ENCODE data around the gene GRM4.

Gene GRM4

GRCh38 chr6:34108176-34108575 lies 37.7 kb downstream of the GRM4 start:
- no peak for DNase-seq
- H3K4me3 ChIP-seq (ENCODE audit: insufficient read depth in 1 of 2, low read depth in 1 of 2, low read length in 2 of 2) = no peak overlapping the region

GRCh38 chr6:34106900-34107299 lies 39.0 kb downstream of the GRM4 start:
- Histone ChIP-seq H2AFZ (ENCODE audit: low read depth, low read length) (no peak overlapping the region), H3K9me3 (ENCODE audit: control insufficient read depth, low read length) (no peaks in the 10 kb centered on the region)
- 70% methylated on average over 5 of the region's 5 CpGs for WGBS

More at GRCh38 chr6:34108176-34108575, 37.7 kb downstream of the GRM4 start:
- no peak overlapping the region for H3K4me2 ChIP-seq (ENCODE audit: low read length, poor library complexity, severe bottlenecking)
- H3K9me3 ChIP-seq (ENCODE audit: control insufficient read depth, low read length) = no peaks in the 10 kb centered on the region
- no peak overlapping the region for H3K14ac ChIP-seq (ENCODE audit: low read length in 2 of 2)
- H3K27ac ChIP-seq (ENCODE audit: low read length, poor library complexity, severe bottlenecking) = no peak overlapping the region
- H2AFZ ChIP-seq (ENCODE audit: low read depth, low read length) = no peak overlapping the region
- 79% methylated on average over 9 of the region's 9 CpGs for WGBS
- H3K4me1 ChIP-seq (ENCODE audit: control insufficient read depth, insufficient read depth, low read depth, low read length) = no peaks in the 10 kb centered on the region
- no peak overlapping the region for H2BK120ac ChIP-seq (ENCODE audit: low read depth, low read length)
- H3K9ac ChIP-seq (ENCODE audit: low read length) = no peak overlapping the region
- H4K8ac ChIP-seq (ENCODE audit: low read length) = no peak overlapping the region
- H3K36me3 ChIP-seq (ENCODE audit: control insufficient read depth in 1 of 2, insufficient read depth in 2 of 2, low read depth in 1 of 2, low read length in 2 of 2) = no peaks in the 10 kb centered on the region
- H2BK15ac ChIP-seq (ENCODE audit: low read depth, poor library complexity, severe bottlenecking) = no peak overlapping the region
- no peaks in the 10 kb centered on the region for H3K79me1 ChIP-seq (replicated peaks; ENCODE audit: low read length, poor library complexity, severe bottlenecking)
- no peak overlapping the region for H2AK5ac ChIP-seq (ENCODE audit: low read length, severe bottlenecking)
- no peak overlapping the region for H3K23ac ChIP-seq (ENCODE audit: low read length in 2 of 2)
- no peak overlapping the region for H3K4ac ChIP-seq (ENCODE audit: low read depth in 1 of 2, low read length in 2 of 2)
- H3K27me3 ChIP-seq (ENCODE audit: control insufficient read depth in 1 of 2, insufficient read depth in 1 of 2, low read length in 2 of 2) = peaks cover 51 to 97% of the 10 kb centered on the region in 2 experiments
- H3K18ac ChIP-seq (ENCODE audit: low read depth in 1 of 2, low read length in 2 of 2) = no peak overlapping the region
- H4K91ac ChIP-seq (ENCODE audit: low read length) = no peak overlapping the region
- H2BK12ac ChIP-seq (ENCODE audit: low read length in 2 of 2) = no peak overlapping the region
- H2BK5ac ChIP-seq (ENCODE audit: low read depth, low read length, poor library complexity, severe bottlenecking) = no peak overlapping the region

DNA sequence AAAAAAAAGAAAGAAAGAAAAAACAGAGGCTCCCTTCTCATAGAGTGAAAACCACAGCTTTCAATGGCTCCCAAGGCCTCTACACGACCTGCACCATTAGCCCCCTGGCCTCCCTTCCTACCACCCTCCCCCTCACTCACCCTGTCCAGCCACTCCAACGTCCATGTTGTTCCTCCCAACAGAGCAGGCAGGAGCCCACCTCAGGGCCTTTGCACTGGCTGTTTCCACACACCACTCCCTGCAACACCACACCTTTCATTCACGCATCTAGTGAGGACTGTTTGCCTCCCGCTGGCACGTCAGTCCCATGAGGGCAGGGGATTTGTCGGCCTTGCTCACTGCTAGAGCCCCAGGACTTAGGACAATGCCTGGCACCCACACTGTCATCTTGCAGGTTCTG lies 39.5 kb downstream of the GRM4 start:
- no peak overlapping the region for H4K8ac ChIP-seq (ENCODE audit: low read length)
- no peak overlapping the region for H3K23ac ChIP-seq (ENCODE audit: low read length in 2 of 2)

More at GRCh38 chr6:34106900-34107299, 39.0 kb downstream of the GRM4 start:
- Histone ChIP-seq H2BK120ac (ENCODE audit: low read depth, low read length) (no peak overlapping the region), H3K27me3 (ENCODE audit: control insufficient read depth in 1 of 2, insufficient read depth in 1 of 2, low read length in 2 of 2) (peaks cover 41 to 97% of the 10 kb centered on the region in 2 experiments), H2BK5ac (ENCODE audit: low read depth, low read length, poor library complexity, severe bottlenecking) (no peak overlapping the region), H3K18ac (ENCODE audit: low read depth in 1 of 2, low read length in 2 of 2) (no peak overlapping the region), H3K23ac (ENCODE audit: low read length in 2 of 2) (no peak overlapping the region), H3K4me2 (ENCODE audit: low read length, poor library complexity, severe bottlenecking) (no peak overlapping the region), H3K14ac (ENCODE audit: low read length in 2 of 2) (no peak overlapping the region), H3K36me3 (ENCODE audit: control insufficient read depth in 1 of 2, insufficient read depth in 2 of 2, low read depth in 1 of 2, low read length in 2 of 2) (no peaks in the 10 kb centered on the region), H3K4me3 (ENCODE audit: insufficient read depth in 1 of 2, low read depth in 1 of 2, low read length in 2 of 2) (no peak overlapping the region), H2AK5ac (ENCODE audit: low read length, severe bottlenecking) (no peak overlapping the region), H3K4ac (ENCODE audit: low read depth in 1 of 2, low read length in 2 of 2) (no peak overlapping the region), H4K8ac (ENCODE audit: low read length) (no peak overlapping the region), H2BK12ac (ENCODE audit: low read length in 2 of 2) (no peak overlapping the region), H3K27ac (ENCODE audit: low read length, poor library complexity, severe bottlenecking) (no peak overlapping the region), H3K9ac (ENCODE audit: low read length) (no peak overlapping the region), H3K79me1 (replicated peaks; ENCODE audit: low read length, poor library complexity, severe bottlenecking) (no peaks in the 10 kb centered on the region), H2BK15ac (ENCODE audit: low read depth, poor library complexity, severe bottlenecking) (no peak overlapping the region), H4K91ac (ENCODE audit: low read length) (no peak overlapping the region), H3K4me1 (ENCODE audit: control insufficient read depth, insufficient read depth, low read depth, low read length) (no peaks in the 10 kb centered on the region)
- no peak for DNase-seq

DNA sequence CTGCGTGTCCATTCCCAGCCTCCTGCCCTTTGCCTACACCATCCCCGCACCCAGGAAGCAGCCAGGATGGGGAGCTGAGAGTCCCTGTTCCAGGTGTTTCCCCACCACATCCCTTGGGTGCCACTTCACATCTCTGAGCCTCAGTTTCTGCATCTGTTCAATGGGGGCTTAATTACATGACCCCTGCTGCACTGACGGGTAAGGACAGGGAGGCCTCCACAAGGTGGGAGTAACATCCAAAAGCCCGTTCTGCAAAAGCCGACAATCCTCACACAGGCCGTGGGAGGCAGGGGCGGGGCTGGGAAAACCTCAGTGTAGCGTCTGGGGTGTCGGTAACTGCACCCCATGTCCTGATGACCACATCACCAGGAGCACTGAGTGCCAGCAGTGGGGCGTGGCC lies 41.3 kb downstream of the GRM4 start:
- Histone ChIP-seq H2BK5ac (ENCODE audit: low read depth, low read length, poor library complexity, severe bottlenecking) (no peak overlapping the region), H3K14ac (ENCODE audit: low read length in 2 of 2) (no peak overlapping the region), H2BK12ac (ENCODE audit: low read length in 2 of 2) (no peak overlapping the region), H2BK120ac (ENCODE audit: low read depth, low read length) (no peak overlapping the region), H3K9me3 (ENCODE audit: control insufficient read depth, low read length) (no peaks in the 10 kb centered on the region), H3K79me1 (replicated peaks; ENCODE audit: low read length, poor library complexity, severe bottlenecking) (no peaks in the 10 kb centered on the region), H3K4ac (ENCODE audit: low read depth in 1 of 2, low read length in 2 of 2) (no peak overlapping the region), H3K4me1 (ENCODE audit: control insufficient read depth, insufficient read depth, low read depth, low read length) (no peaks in the 10 kb centered on the region), H2AK5ac (ENCODE audit: low read length, severe bottlenecking) (no peak overlapping the region), H3K23ac (ENCODE audit: low read length in 2 of 2) (no peak overlapping the region), H2BK15ac (ENCODE audit: low read depth, poor library complexity, severe bottlenecking) (no peak overlapping the region), H3K4me3 (ENCODE audit: insufficient read depth in 1 of 2, low read depth in 1 of 2, low read length in 2 of 2) (no peak overlapping the region), H4K91ac (ENCODE audit: low read length) (no peak overlapping the region), H3K36me3 (ENCODE audit: control insufficient read depth in 1 of 2, insufficient read depth in 2 of 2, low read depth in 1 of 2, low read length in 2 of 2) (no peaks in the 10 kb centered on the region), H3K27me3 (ENCODE audit: control insufficient read depth in 1 of 2, insufficient read depth in 1 of 2, low read length in 2 of 2) (peaks cover 41 to 97% of the 10 kb centered on the region in 2 experiments), H4K8ac (ENCODE audit: low read length) (no peak overlapping the region), H3K4me2 (ENCODE audit: low read length, poor library complexity, severe bottlenecking) (no peak overlapping the region), H3K18ac (ENCODE audit: low read depth in 1 of 2, low read length in 2 of 2) (no peak overlapping the region), H2AFZ (ENCODE audit: low read depth, low read length) (no peak overlapping the region), H3K27ac (ENCODE audit: low read length, poor library complexity, severe bottlenecking) (no peak overlapping the region), H3K9ac (ENCODE audit: low read length) (no peak overlapping the region)
- DNase-seq = no peak
- WGBS = 89% methylated on average over 9 of the region's 10 CpGs

More for the DNA sequence above, 39.5 kb downstream of the GRM4 start:
- H2BK5ac ChIP-seq (ENCODE audit: low read depth, low read length, poor library complexity, severe bottlenecking) = no peak overlapping the region
- no peak overlapping the region for H3K18ac ChIP-seq (ENCODE audit: low read depth in 1 of 2, low read length in 2 of 2)
- no peak overlapping the region for H4K91ac ChIP-seq (ENCODE audit: low read length)
- no peak overlapping the region for H3K4ac ChIP-seq (ENCODE audit: low read depth in 1 of 2, low read length in 2 of 2)
- no peaks in the 10 kb centered on the region for H3K9me3 ChIP-seq (ENCODE audit: control insufficient read depth, low read length)
- H3K14ac ChIP-seq (ENCODE audit: low read length in 2 of 2) = no peak overlapping the region
- H3K4me3 ChIP-seq (ENCODE audit: insufficient read depth in 1 of 2, low read depth in 1 of 2, low read length in 2 of 2) = no peak overlapping the region
- H3K79me1 ChIP-seq (replicated peaks; ENCODE audit: low read length, poor library complexity, severe bottlenecking) = no peaks in the 10 kb centered on the region
- no peak for DNase-seq
- no peak overlapping the region for H3K9ac ChIP-seq (ENCODE audit: low read length)
- 71% methylated on average over 6 of the region's 6 CpGs for WGBS
- H2AK5ac ChIP-seq (ENCODE audit: low read length, severe bottlenecking) = no peak overlapping the region
- H2AFZ ChIP-seq (ENCODE audit: low read depth, low read length) = no peak overlapping the region
- H3K4me1 ChIP-seq (ENCODE audit: control insufficient read depth, insufficient read depth, low read depth, low read length) = no peaks in the 10 kb centered on the region
- H3K4me2 ChIP-seq (ENCODE audit: low read length, poor library complexity, severe bottlenecking) = no peak overlapping the region
- H2BK15ac ChIP-seq (ENCODE audit: low read depth, poor library complexity, severe bottlenecking) = no peak overlapping the region
- H3K36me3 ChIP-seq (ENCODE audit: control insufficient read depth in 1 of 2, insufficient read depth in 2 of 2, low read depth in 1 of 2, low read length in 2 of 2) = no peaks in the 10 kb centered on the region
- H2BK12ac ChIP-seq (ENCODE audit: low read length in 2 of 2) = no peak overlapping the region
- no peak overlapping the region for H3K27ac ChIP-seq (ENCODE audit: low read length, poor library complexity, severe bottlenecking)
- H2BK120ac ChIP-seq (ENCODE audit: low read depth, low read length) = no peak overlapping the region
- peaks cover 41 to 97% of the 10 kb centered on the region in 2 experiments for H3K27me3 ChIP-seq (ENCODE audit: control insufficient read depth in 1 of 2, insufficient read depth in 1 of 2, low read length in 2 of 2)

Measured in mesenchymal stem cell (in vitro differentiated cells and primary cell).